Vagina (tissue), 2 donors: Measurements from ENCODE around the gene RHOU. TPM values are rescaled to one million over a fixed set of nuclear protein-coding genes. Genes with fewer than 3 reads are reported as not detected.

Experiments
- DNase-seq, 2 donors: peaks; one replicate each; pipeline ENCODE4 v3.0.0-alpha.2; 2017; ENCODE audit errors: extremely low spot score in 2 of 2
- H3K27ac ChIP-seq: fragments of 200-600 bp; sonication (generic); one replicate; pipeline ENCODE4 v1.5.1; 2019
- H3K27me3 ChIP-seq: fragments of 200-600 bp; sonication (generic); one replicate; pipeline ENCODE4 v1.5.1; 2019
- H3K36me3 ChIP-seq, 2 donors: fragments of 200-600 bp; sonication (generic); one replicate each; pipeline ENCODE4 v1.5.1; 2017 to 2019
- H3K4me1 ChIP-seq: fragments of 200-600 bp; sonication (generic); one replicate; pipeline ENCODE4 v1.5.1; 2019
- H3K4me3 ChIP-seq, 2 donors: fragments of 200-600 bp; sonication (generic); 1 replicate in 1 of 2; 2 replicates in 1 of 2; pipeline ENCODE4 v1.5.1; 2016 to 2019
- H3K9me3 ChIP-seq: fragments of 200-600 bp; sonication (generic); one replicate; pipeline ENCODE4 v1.5.1; 2019
- CTCF ChIP-seq, 3 experiments: fragments of 450-650 bp in 2 of 3; fragments of 200-600 bp in 1 of 3; sonication (generic) in 1 of 3; IDR thresholded peaks; one replicate each; pipeline ENCODE4 v1.5.1; 2017 to 2019; ENCODE audit warnings: antibody characterized with exemption in 3 of 3, mild to moderate bottlenecking in 2 of 3, moderate library complexity in 2 of 3
- POLR2A ChIP-seq, 2 donors: fragments of 450-650 bp; IDR thresholded peaks; one replicate each; pipeline ENCODE4 v1.6.1; 2017; ENCODE audit warnings: antibody characterized with exemption in 2 of 2, mild to moderate bottlenecking in 2 of 2, moderate library complexity in 2 of 2
- POLR2AphosphoS5 ChIP-seq, 2 donors: sonication (generic); formaldehyde crosslinking; IDR thresholded peaks; one replicate each; pipeline ENCODE4 v1.9.0; 2017; ENCODE audit warnings: antibody characterized with exemption in 2 of 2, mild to moderate bottlenecking in 2 of 2, low read depth in 1 of 2; ENCODE audit not compliant: insufficient read depth in 1 of 2
- intact Hi-C: fragments of 100-400 bp; cut with DNase I; formaldehyde crosslinking; loops from one replicate; pipeline ENCODE4 v1.15.1; 2023
- total RNA-seq: library from RNA; depleted of rRNA; stranded (reverse); fragments of >200 nt; gene quantifications from one replicate; pipeline ENCODE4 v1.2.3, GENCODE V29; 2016

Gene RHOU
- total RNA-seq, 1 donor from 2014 or later, result 10.8 TPM

- H3K36me3 ChIP-seq, result peaks cover 0 to 17% of the 10 kb centered on the region in 2 donors
- no peaks in the 10 kb centered on the region for H3K4me1 ChIP-seq
- no peak for DNase-seq
- H3K4me3 ChIP-seq, result no peak overlapping the region
- H3K9me3 ChIP-seq, result no peaks in the 10 kb centered on the region
- no peaks in the 10 kb centered on the region for H3K27me3 ChIP-seq
- H3K27ac ChIP-seq, result no peak overlapping the region
- TF ChIP-seq CTCF (IDR thresholded peaks at IDR 0.05) (no peak), POLR2AphosphoS5 (IDR thresholded peaks at IDR 0.05; ENCODE audit: insufficient read depth in 1 of 2, low read depth in 1 of 2) (no peak), POLR2A (IDR thresholded peaks at IDR 0.05) (no peak)
- intact Hi-C loops, result no loop called here
These were observed 12.1 kb downstream of the RHOU start for GRCh38 chr1:228747301-228747935.

GRCh38 chr1:228748029-228748428 lies 12.8 kb downstream of the RHOU start:
- intact Hi-C loops, result no loop called here

DNA sequence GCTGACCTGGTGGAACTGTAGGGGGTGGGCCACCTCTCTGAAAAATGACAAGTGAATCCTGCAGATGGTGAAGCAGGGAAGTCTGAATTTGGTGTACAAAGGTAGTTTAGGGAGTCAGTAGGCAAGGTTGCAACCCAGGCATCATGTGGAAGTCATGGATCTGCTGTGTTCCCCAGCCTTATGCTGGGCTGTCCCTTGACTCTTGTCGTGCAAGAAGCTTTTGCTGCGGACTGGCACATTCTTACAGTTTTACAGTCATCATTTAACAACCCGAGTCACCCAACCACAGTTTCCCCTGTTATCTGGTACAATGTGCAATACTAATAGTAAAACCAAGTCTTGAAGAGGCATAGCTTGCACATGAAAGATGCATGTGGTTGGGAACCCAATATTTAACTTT lies 13.2 kb downstream of the RHOU start:
- intact Hi-C loops, result no loop called here
- Histone ChIP-seq H3K4me1 (no peaks in the 10 kb centered on the region), H3K36me3 (peaks cover 0 to 11% of the 10 kb centered on the region in 2 donors), H3K9me3 (no peaks in the 10 kb centered on the region), H3K27me3 (no peaks in the 10 kb centered on the region), H3K4me3 (no peak overlapping the region), H3K27ac (no peak overlapping the region)
- peak in 1 of 2 donors; percentile 77 for DNase-seq
- TF ChIP-seq POLR2A (IDR thresholded peaks at IDR 0.05), result no peak
- no peak for TF ChIP-seq POLR2AphosphoS5 (IDR thresholded peaks at IDR 0.05; ENCODE audit: insufficient read depth in 1 of 2, low read depth in 1 of 2)
- TF ChIP-seq CTCF (IDR thresholded peaks at IDR 0.05), result no peak

More at GRCh38 chr1:228748029-228748428, 12.8 kb downstream of the RHOU start:
- no peaks in the 10 kb centered on the region for H3K4me1 ChIP-seq
- no peak for DNase-seq
- H3K36me3 ChIP-seq, result peaks cover 0 to 15% of the 10 kb centered on the region in 2 donors
- no peak overlapping the region for H3K27ac ChIP-seq
- no peak overlapping the region for H3K4me3 ChIP-seq
- H3K9me3 ChIP-seq, result no peaks in the 10 kb centered on the region
- TF ChIP-seq CTCF (IDR thresholded peaks at IDR 0.05), result no peak
- no peak for TF ChIP-seq POLR2AphosphoS5 (IDR thresholded peaks at IDR 0.05; ENCODE audit: insufficient read depth in 1 of 2, low read depth in 1 of 2)
- TF ChIP-seq POLR2A (IDR thresholded peaks at IDR 0.05), result no peak
- no peaks in the 10 kb centered on the region for H3K27me3 ChIP-seq

DNA sequence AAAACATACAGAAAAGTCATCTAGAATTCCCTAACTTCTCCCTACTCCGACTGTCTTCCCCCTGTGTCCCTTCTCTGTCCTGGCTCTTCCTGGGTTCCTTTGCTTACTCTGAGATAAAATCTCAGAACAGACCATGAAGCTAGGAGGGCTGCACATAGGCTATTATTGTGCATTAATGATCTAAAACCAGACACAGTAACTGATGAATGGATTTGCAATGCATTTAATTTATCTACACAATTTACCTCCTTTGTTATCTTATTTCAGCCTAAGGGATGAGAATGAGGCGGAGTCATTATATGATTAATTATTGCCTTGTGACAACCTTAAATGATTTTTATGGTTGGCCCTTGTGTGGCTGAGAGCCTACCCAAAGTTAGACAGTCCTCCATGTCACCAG lies 14.5 kb downstream of the RHOU start:
- H3K27ac ChIP-seq, result no peak overlapping the region
- no peaks in the 10 kb centered on the region for H3K27me3 ChIP-seq
- H3K36me3 ChIP-seq, result no peaks in the 10 kb centered on the region
- H3K4me3 ChIP-seq, result no peak overlapping the region
- no peaks in the 10 kb centered on the region for H3K9me3 ChIP-seq
- intact Hi-C loops, result no loop called here
- DNase-seq, result no peak
- TF ChIP-seq CTCF (IDR thresholded peaks at IDR 0.05) (no peak), POLR2A (IDR thresholded peaks at IDR 0.05) (no peak), POLR2AphosphoS5 (IDR thresholded peaks at IDR 0.05; ENCODE audit: insufficient read depth in 1 of 2, low read depth in 1 of 2) (no peak)
- H3K4me1 ChIP-seq, result no peaks in the 10 kb centered on the region

GRCh38 chr1:228750915-228751314 lies 15.6 kb downstream of the RHOU start:
- intact Hi-C loops, result no loop called here
- Histone ChIP-seq H3K36me3 (no peaks in the 10 kb centered on the region), H3K4me1 (no peaks in the 10 kb centered on the region), H3K4me3 (no peak overlapping the region), H3K27ac (no peak overlapping the region), H3K27me3 (no peaks in the 10 kb centered on the region), H3K9me3 (no peaks in the 10 kb centered on the region)
- TF ChIP-seq CTCF (IDR thresholded peaks at IDR 0.05) (no peak), POLR2A (IDR thresholded peaks at IDR 0.05) (no peak), POLR2AphosphoS5 (IDR thresholded peaks at IDR 0.05; ENCODE audit: insufficient read depth in 1 of 2, low read depth in 1 of 2) (no peak)
- no peak for DNase-seq
